Suprapubic skin (tissue), 4 donors: ENCODE results near the gene F10. TPM values are rescaled to one million over a fixed set of nuclear protein-coding genes. Genes with fewer than 3 reads are reported as not detected.

Experiments
- DNase-seq, 2 donors: peaks; one replicate each; pipeline ENCODE4 v3.0.0-alpha.2; 2019; ENCODE audit warnings: low spot score in 2 of 2
- H3K27ac ChIP-seq: fragments of 200-600 bp; sonication (generic); one replicate; pipeline ENCODE4 v1.5.1; 2019
- H3K27me3 ChIP-seq: fragments of 200-600 bp; sonication (generic); one replicate; pipeline ENCODE4 v1.5.1; 2019
- H3K36me3 ChIP-seq: fragments of 200-600 bp; sonication (generic); one replicate; pipeline ENCODE4 v1.5.1; 2019
- H3K4me1 ChIP-seq: fragments of 200-600 bp; sonication (generic); one replicate; pipeline ENCODE4 v1.5.1; 2019
- H3K4me3 ChIP-seq: fragments of 200-600 bp; sonication (generic); one replicate; pipeline ENCODE4 v1.5.1; 2019; ENCODE audit warnings: mild to moderate bottlenecking
- H3K9me3 ChIP-seq: fragments of 200-600 bp; sonication (generic); one replicate; pipeline ENCODE4 v1.5.1; 2019
- EP300 ChIP-seq: sonication (generic); formaldehyde crosslinking; IDR thresholded peaks from one replicate; pipeline ENCODE4 v1.6.1; 2017; ENCODE audit warnings: antibody characterized with exemption
- POLR2A ChIP-seq, 2 donors: fragments of 450-650 bp; IDR thresholded peaks; one replicate each; pipeline ENCODE4 v1.6.1; 2017; ENCODE audit warnings: antibody characterized with exemption in 2 of 2, mild to moderate bottlenecking in 2 of 2, moderate library complexity in 2 of 2
- POLR2AphosphoS5 ChIP-seq, 3 donors: sonication (generic); formaldehyde crosslinking; IDR thresholded peaks; one replicate each; pipeline ENCODE4 v1.6.1; 2017; ENCODE audit warnings: antibody characterized with exemption in 3 of 3
- WGBS: methylation state at CpG from one replicate; pipeline ENCODE4 v1.1.5; 2018; 5-methylcytosine and 5-hydroxymethylcytosine counted together
- total RNA-seq, 4 donors: library from RNA; depleted of rRNA; stranded (reverse); fragments of >200 nt; gene quantifications; one replicate each; pipeline ENCODE4 v1.1.0, GENCODE V29; 2016
- TF ChIP-seq, protein P1 (sequence below), 2 donors: fragments of 200-600 bp in 1 of 2; fragments of 450-650 bp in 1 of 2; sonication (generic) in 1 of 2; IDR thresholded peaks; one replicate each; pipeline ENCODE4 v1.5.1; 2016 to 2019; ENCODE audit warnings: antibody characterized with exemption in 2 of 2, mild to moderate bottlenecking in 1 of 2, moderate library complexity in 1 of 2

The F10 gene
- 1 to 10 TPM; 4.9 to 7.8 (median 6.7) TPM for total RNA-seq

DNA sequence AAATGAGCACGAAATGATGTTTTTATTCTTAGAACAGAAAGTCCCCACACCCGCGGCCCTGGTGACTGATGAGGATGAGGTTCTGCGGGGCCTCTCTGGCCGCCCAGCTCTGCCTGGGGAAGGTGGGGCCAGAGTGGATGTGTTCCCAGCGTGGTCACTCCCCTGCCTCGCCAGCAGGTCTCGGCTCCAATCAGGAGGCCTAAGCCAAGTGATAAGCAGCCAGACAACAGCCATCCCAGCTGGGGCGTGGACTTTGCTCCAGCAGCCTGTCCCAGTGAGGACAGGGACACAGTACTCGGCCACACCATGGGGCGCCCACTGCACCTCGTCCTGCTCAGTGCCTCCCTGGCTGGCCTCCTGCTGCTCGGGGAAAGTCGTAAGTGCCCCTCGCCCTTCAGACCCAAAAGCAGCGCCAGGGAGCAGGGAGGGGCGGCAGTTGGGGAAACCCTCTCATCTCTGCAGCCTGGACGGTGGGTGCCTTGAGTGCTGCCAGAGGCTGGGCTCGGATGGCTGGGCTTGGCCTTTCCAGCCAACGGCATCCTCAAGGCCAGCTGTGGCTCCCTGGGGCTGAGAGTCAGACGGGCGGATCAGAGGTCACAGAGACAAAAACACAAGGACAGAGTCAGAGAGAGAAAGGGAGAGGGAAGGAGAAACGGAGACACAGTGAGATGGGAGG is at the start of gene F10:
F10 (plus strand) TSS at position 250 of the 676 bp plus-strand sequence; CDS start at position 307, 57 bp downstream.
- Histone ChIP-seq H3K9me3 (no peaks in the 10 kb centered on the region), H3K4me3 (peak within 1 kb of the TSS; percentile 33), H3K27me3 (peaks cover 4% of the 10 kb centered on the region), H3K27ac (peak within 1 kb of the TSS; percentile 53), H3K36me3 (no peaks in the 10 kb centered on the region), H3K4me1 (peaks cover 8% of the 10 kb centered on the region)
- TF ChIP-seq POLR2A (IDR thresholded peaks at IDR 0.05) (no peak), EP300 (no peak), POLR2AphosphoS5 (IDR thresholded peaks at IDR 0.05) (no peak)
- TF ChIP-seq, protein P1, sequence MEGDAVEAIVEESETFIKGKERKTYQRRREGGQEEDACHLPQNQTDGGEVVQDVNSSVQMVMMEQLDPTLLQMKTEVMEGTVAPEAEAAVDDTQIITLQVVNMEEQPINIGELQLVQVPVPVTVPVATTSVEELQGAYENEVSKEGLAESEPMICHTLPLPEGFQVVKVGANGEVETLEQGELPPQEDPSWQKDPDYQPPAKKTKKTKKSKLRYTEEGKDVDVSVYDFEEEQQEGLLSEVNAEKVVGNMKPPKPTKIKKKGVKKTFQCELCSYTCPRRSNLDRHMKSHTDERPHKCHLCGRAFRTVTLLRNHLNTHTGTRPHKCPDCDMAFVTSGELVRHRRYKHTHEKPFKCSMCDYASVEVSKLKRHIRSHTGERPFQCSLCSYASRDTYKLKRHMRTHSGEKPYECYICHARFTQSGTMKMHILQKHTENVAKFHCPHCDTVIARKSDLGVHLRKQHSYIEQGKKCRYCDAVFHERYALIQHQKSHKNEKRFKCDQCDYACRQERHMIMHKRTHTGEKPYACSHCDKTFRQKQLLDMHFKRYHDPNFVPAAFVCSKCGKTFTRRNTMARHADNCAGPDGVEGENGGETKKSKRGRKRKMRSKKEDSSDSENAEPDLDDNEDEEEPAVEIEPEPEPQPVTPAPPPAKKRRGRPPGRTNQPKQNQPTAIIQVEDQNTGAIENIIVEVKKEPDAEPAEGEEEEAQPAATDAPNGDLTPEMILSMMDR (IDR thresholded peaks at IDR 0.05): no peak
- peak in 1 of 2 donors; percentile 80 for DNase-seq
- WGBS: 32% methylated on average over 12 of the region's 23 CpGs

DNA sequence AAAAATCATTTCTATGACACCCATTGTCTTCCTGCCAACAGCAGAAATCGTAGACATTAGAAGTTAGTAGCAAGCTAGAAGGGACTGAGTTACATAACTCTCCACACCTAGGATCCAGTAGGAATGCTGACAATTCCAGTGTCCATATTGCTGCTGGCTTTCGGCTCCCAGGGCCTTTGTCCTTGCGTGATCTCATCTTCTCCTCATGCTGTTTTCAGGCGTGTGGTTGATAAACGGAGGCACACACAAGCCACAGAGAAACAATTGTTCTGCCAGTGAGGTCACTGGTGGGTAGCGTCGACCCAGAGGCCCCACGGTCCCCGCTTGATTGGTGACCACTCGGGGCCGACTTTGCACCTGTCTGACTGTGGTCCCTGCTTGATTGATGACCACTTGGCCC is 48.7 kb upstream of the F10 start:
- no peaks in the 10 kb centered on the region for H3K4me1 ChIP-seq
- TF ChIP-seq POLR2A (IDR thresholded peaks at IDR 0.05) (no peak), POLR2AphosphoS5 (IDR thresholded peaks at IDR 0.05) (no peak), EP300 (no peak)
- TF ChIP-seq, protein P1 (IDR thresholded peaks at IDR 0.05): no peak
- H3K36me3 ChIP-seq: peaks cover 66% of the 10 kb centered on the region
- WGBS: 82% methylated on average over 7 of the region's 11 CpGs
- H3K27ac ChIP-seq: no peak overlapping the region
- H3K27me3 ChIP-seq: no peaks in the 10 kb centered on the region
- no peak for DNase-seq
- H3K9me3 ChIP-seq: no peaks in the 10 kb centered on the region
- H3K4me3 ChIP-seq: no peak overlapping the region

DNA sequence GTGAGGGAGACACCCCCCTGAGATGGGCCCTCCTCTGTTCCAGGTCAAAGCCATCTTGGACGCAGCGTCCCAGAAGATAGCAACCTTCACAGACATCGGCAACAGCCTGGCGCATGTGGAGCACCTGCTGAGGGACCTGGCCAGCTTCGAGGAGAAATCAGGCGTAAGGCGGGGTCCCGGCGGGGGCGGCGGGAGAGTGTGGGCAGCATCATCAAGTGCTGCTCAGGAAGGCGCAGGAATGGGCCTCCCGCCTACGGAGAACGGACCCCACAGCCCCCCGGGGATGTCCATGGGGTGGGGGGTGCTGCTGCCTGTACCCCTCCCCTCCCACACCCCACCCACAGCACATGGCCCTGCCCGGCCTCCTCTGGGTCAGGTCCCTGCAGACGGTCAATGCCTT is 48.2 kb upstream of the F10 start:
- DNase-seq: no peak
- Histone ChIP-seq H3K4me1 (no peaks in the 10 kb centered on the region), H3K9me3 (no peaks in the 10 kb centered on the region), H3K4me3 (no peak overlapping the region), H3K27me3 (no peaks in the 10 kb centered on the region), H3K27ac (no peak overlapping the region), H3K36me3 (peaks cover 69% of the 10 kb centered on the region)
- 77% methylated on average over 13 of the region's 18 CpGs for WGBS
- no peak for TF ChIP-seq POLR2AphosphoS5 (IDR thresholded peaks at IDR 0.05)
- TF ChIP-seq EP300: no peak
- no peak for TF ChIP-seq POLR2A (IDR thresholded peaks at IDR 0.05)

DNA sequence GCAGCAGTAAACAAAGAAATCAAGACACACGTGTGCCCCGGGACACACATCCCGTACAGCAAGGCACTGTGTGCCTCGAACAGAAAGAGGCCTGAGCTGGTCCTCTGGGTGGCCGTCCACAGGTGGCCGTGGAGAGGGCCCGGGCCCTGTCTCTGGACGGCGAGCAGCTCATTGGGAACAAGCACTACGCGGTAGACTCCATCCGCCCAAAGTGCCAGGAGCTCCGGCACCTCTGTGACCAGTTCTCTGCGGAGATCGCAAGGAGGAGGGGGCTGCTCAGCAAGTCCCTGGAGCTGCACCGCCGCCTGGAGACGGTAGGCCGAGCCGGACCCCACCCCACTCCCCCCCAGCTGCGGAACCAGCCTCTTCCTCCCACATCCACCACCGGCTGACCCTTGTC is 47.7 kb upstream of the F10 start:
- H3K9me3 ChIP-seq: no peaks in the 10 kb centered on the region
- TF ChIP-seq, protein P1 (IDR thresholded peaks at IDR 0.05): no peak
- no peak for TF ChIP-seq EP300
- no peak for TF ChIP-seq POLR2AphosphoS5 (IDR thresholded peaks at IDR 0.05)
- no peaks in the 10 kb centered on the region for H3K27me3 ChIP-seq
- H3K36me3 ChIP-seq: peaks cover 66% of the 10 kb centered on the region
- DNase-seq: no peak
- WGBS: 90% methylated on average over 10 of the region's 22 CpGs
- no peak overlapping the region for H3K4me3 ChIP-seq
- H3K4me1 ChIP-seq: no peaks in the 10 kb centered on the region
- H3K27ac ChIP-seq: no peak overlapping the region

DNA sequence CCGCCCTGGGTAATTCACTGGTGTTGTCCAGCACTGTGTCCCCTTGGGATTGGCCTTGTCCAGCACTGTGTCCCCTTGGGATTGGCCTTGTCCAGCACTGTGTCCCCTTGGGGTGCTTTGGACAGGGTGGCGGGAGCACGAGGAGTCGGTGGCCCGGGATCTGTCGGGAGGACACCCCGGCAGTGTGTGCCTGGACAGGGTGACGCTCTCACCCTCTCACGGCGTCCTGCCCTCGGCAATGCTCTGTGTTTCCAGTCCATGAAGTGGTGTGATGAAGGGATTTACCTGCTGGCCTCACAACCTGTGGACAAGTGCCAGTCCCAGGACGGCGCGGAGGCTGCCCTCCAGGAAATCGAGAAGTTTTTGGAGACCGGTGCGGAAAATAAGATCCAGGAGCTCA is 46.9 kb upstream of the F10 start:
- no peaks in the 10 kb centered on the region for H3K27me3 ChIP-seq
- no peaks in the 10 kb centered on the region for H3K4me1 ChIP-seq
- no peak overlapping the region for H3K4me3 ChIP-seq
- no peaks in the 10 kb centered on the region for H3K9me3 ChIP-seq
- 96% methylated on average over 12 of the region's 17 CpGs for WGBS
- H3K27ac ChIP-seq: no peak overlapping the region
- peaks cover 58% of the 10 kb centered on the region for H3K36me3 ChIP-seq
- peak in 1 of 2 donors; percentile 46 for DNase-seq
- TF ChIP-seq POLR2AphosphoS5 (IDR thresholded peaks at IDR 0.05) (no peak), POLR2A (IDR thresholded peaks at IDR 0.05) (no peak), EP300 (no peak)
- TF ChIP-seq, protein P1 (IDR thresholded peaks at IDR 0.05): no peak
